ENCODE results near the gene PLD5.

GRCh38 chr1:242225767-242226573 lies 298.5 kb downstream of the PLD5 start:
- no peak for TF ChIP-seq CTCF (IDR thresholded peaks at IDR 0.05)
- TF ChIP-seq RCOR1 (IDR thresholded peaks at IDR 0.05; ENCODE audit: low read length), result no peak
- no peak for TF ChIP-seq EP300 (IDR thresholded peaks at IDR 0.05; ENCODE audit: borderline replicate concordance in 1 of 2, low read depth in 1 of 2, low read length in 1 of 2)
- TF ChIP-seq FOXJ3 (CRISPR knock-in tag; IDR thresholded peaks at IDR 0.05), result no peak
- no peak for TF ChIP-seq MAX (IDR thresholded peaks at IDR 0.05; ENCODE audit: low read depth)
- no peak for TF ChIP-seq USF1 (IDR thresholded peaks at IDR 0.05; ENCODE audit: borderline replicate concordance, low read depth)
- TF ChIP-seq PBX3 (IDR thresholded peaks at IDR 0.05), result no peak
- TF ChIP-seq POLR2AphosphoS5 (IDR thresholded peaks at IDR 0.05; ENCODE audit: low read depth, low read length), result no peak
- TF ChIP-seq REST (IDR thresholded peaks at IDR 0.05; ENCODE audit: low read depth, low read length), result no peak
- no peak for TF ChIP-seq TEAD4 (IDR thresholded peaks at IDR 0.05; ENCODE audit: borderline replicate concordance, insufficient read depth)
- TF ChIP-seq EZH2phosphoT487 (IDR thresholded peaks at IDR 0.05; ENCODE audit: borderline replicate concordance, low read depth), result no peak
- no peak for TF ChIP-seq ZBTB33 (IDR thresholded peaks at IDR 0.05; ENCODE audit: borderline replicate concordance, low read depth)
